CD4-positive, alpha-beta memory T cell (primary cell): ENCODE data around the gene CALML6. TPM values are rescaled to one million over a fixed set of nuclear protein-coding genes. Genes with fewer than 3 reads are reported as not detected.
"Not testable (repeated sequence)": the region's sequence is repeated elsewhere in the genome, so short reads cannot be mapped to it uniquely, and the experiment has no call there.

Experiments
- CTCF ChIA-PET: fragments of 350-600 bp; sonication (Branson Sonifier 250); formaldehyde crosslinking; loops from one replicate; lab custom pipeline; 2021; ENCODE audit warnings: inconsistent platforms; ENCODE audit not compliant: partially characterized antibody; lab: Charles Lee
- POLR2A ChIA-PET: fragments of 350-600 bp; sonication (Branson Sonifier 250); formaldehyde crosslinking; loops from one replicate; lab custom pipeline; 2021; ENCODE audit not compliant: partially characterized antibody; lab: Charles Lee
- DNase-seq, 5 donors: peaks; one replicate each; pipeline versions ENCODE4 v3.0.0 to v3.0.0-alpha.2; 2020 to 2022; ENCODE audit warnings: mixed read lengths in 1 of 5
- H3K27ac ChIP-seq: one replicate; pipeline ENCODE4 v1.7.0; 2013; ENCODE audit warnings: low read depth, low read length
- H3K27me3 ChIP-seq: 2 replicates; pipeline ENCODE4 v1.7.0; 2013; ENCODE audit warnings: mild to moderate bottlenecking, low read length, moderate library complexity; ENCODE audit not compliant: insufficient read depth
- H3K36me3 ChIP-seq: 2 replicates; pipeline ENCODE4 v1.7.0; 2013; ENCODE audit warnings: mild to moderate bottlenecking, low read length, moderate library complexity; ENCODE audit not compliant: insufficient read depth
- H3K4me1 ChIP-seq: 2 replicates; pipeline ENCODE4 v1.7.0; 2013; ENCODE audit warnings: mild to moderate bottlenecking, low read length, moderate library complexity; ENCODE audit not compliant: insufficient read depth
- H3K4me3 ChIP-seq, 2 donors: one replicate each; pipeline ENCODE4 v1.7.0; 2013; ENCODE audit warnings: low read length in 2 of 2, mild to moderate bottlenecking in 1 of 2
- H3K9me3 ChIP-seq, 2 donors: one replicate each; pipeline ENCODE4 v1.7.0; 2013; ENCODE audit warnings: low read length in 2 of 2, control low read depth in 1 of 2; ENCODE audit not compliant: control insufficient read depth in 1 of 2
- H3K27ac Mint-ChIP-seq, 7 donors: one replicate each; pipeline ENCODE4 v1.8.0; 2020 to 2021; ENCODE audit warnings: mixed read lengths in 7 of 7, mild to moderate bottlenecking in 6 of 7, inconsistent platforms in 3 of 7, moderate library complexity in 3 of 7
- H3K27me3 Mint-ChIP-seq, 2 donors: one replicate each; pipeline ENCODE4 v1.8.0; 2020 to 2021; ENCODE audit warnings: mixed read lengths in 2 of 2
- H3K36me3 Mint-ChIP-seq, 2 donors: one replicate each; pipeline ENCODE4 v1.8.0; 2020 to 2021; ENCODE audit warnings: mixed read lengths in 2 of 2, inconsistent platforms in 1 of 2, mild to moderate bottlenecking in 1 of 2
- H3K4me1 Mint-ChIP-seq, 4 donors: one replicate each; pipeline ENCODE4 v1.8.0; 2020 to 2021; ENCODE audit warnings: mixed read lengths in 4 of 4, mild to moderate bottlenecking in 1 of 4
- H3K4me3 Mint-ChIP-seq, 8 donors: one replicate each; pipeline ENCODE4 v1.8.0; 2020 to 2021; ENCODE audit warnings: mixed read lengths in 8 of 8, mild to moderate bottlenecking in 7 of 8, moderate library complexity in 6 of 8, inconsistent platforms in 3 of 8
- H3K9me3 Mint-ChIP-seq, 8 donors: one replicate each; pipeline ENCODE4 v1.8.0; 2020 to 2021; ENCODE audit warnings: mixed read lengths in 8 of 8, mild to moderate bottlenecking in 5 of 8, inconsistent platforms in 3 of 8, moderate library complexity in 1 of 8
- intact Hi-C: fragments of 100-400 bp; cut with micrococcal nuclease; formaldehyde crosslinking; loops from one replicate; pipeline ENCODE4 v1.15.1; 2023
- polyA plus RNA-seq, 2 donors: library from polyadenylated mRNA; unstranded; fragments of 300-500 nt; fragmentation: Illumina TruSeq; gene quantifications; one replicate each; pipeline ENCODE4 v1.2.3, GENCODE V29; 2021
- total RNA-seq, 2 experiments: library from RNA; stranded (reverse); gene quantifications; one replicate each; pipeline ENCODE4 v1.2.3, GENCODE V29; 2021

Gene CALML6
- total and polyA plus RNA-seq, 4 experiments from 2014 or later, result 0.44 to 0.78 TPM; not detected in 2

DNA sequence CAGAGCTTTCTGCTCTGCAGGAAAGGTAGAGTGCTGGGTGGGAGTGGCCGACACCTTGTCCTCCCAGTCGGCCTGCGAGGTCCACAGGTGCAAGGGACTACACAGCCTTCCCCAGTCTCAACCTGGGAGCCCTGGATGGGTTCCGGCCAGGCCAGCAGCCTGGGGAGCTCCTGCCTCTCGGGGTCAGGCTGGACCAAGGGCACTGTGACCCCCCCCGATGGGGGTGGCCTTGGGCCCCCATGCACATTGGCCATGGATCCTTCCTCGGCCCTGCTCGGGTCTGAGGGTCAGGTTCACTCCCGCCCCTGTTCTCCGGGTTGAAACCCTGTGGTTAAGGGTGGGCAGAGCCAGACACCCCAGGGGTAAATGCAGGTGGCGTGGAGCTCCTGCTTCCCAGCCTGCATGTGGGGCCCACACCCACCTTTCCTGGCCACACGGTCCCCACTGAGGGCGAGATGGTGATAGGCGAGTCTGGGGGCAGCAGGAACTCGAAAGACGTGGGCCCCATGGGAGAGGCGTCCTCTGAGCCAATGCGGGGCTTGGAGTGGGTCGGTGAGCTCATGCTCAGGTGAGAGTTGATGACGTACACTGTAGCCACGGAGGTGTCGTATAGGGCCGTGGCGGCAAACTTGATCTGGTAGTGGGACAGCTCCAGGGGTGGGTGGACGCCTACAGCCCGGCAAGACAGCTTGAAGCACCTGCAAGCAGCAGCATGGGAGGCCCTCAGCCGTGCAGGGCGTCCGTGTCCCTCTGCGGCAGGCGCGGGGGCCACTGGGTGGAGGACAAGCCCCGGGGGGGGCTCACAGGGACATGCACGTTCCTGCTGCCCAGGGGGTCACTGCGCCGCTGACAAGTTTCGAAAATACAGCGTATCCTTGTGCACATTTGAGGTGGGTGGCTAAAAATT is 14.8 kb downstream of the CALML6 start:
- H3K36me3 ChIP-seq, result no peaks in the 10 kb centered on the region
- CTCF ChIA-PET, result interaction anchor here (1.5 to 1.9 kb wide), 2 partner anchors 11 to 14 kb away, joined by 3 to 6 read pairs; no protein-coding TSS in a partner anchor
- no peaks in the 10 kb centered on the region for H3K4me1 ChIP-seq
- no peak overlapping the region for H3K27ac ChIP-seq
- no peak overlapping the region for H3K27ac Mint-ChIP-seq
- no peak overlapping the region for H3K4me3 Mint-ChIP-seq
- H3K4me1 Mint-ChIP-seq, result no peaks in the 10 kb centered on the region
- H3K4me3 ChIP-seq, result no peak overlapping the region
- intact Hi-C loops, result no loop called here
- H3K27me3 Mint-ChIP-seq, result no peaks in the 10 kb centered on the region
- no peaks in the 10 kb centered on the region for H3K36me3 Mint-ChIP-seq
- no peak for DNase-seq
- POLR2A ChIA-PET, result no interaction called here
- peaks cover 0 to 3% (median 0%) of the 10 kb centered on the region in 8 donors for H3K9me3 Mint-ChIP-seq
- H3K9me3 ChIP-seq, result no peaks in the 10 kb centered on the region
- no peaks in the 10 kb centered on the region for H3K27me3 ChIP-seq

DNA sequence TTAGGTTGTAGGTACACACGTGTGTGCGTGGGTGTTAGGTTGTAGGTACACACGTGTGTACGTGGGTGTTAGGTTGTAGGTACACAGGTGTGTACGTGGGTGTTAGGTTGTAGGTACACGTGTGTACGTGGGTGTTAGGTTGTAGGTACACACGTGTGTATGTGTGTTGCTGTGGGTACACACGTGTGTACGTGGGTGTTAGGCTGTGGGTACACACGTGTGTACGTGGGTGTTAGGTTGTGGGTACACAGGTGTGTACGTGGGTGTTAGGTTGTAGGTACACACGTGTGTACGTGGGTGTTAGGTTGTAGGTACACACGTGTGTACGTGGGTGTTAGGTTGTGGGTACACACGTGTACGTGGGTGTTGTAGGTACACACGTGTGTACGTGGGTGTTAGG is 19.8 kb downstream of the CALML6 start:
- H3K27me3 ChIP-seq, H3K4me3 ChIP-seq, H3K9me3 ChIP-seq, H3K27ac ChIP-seq, H3K4me1 Mint-ChIP-seq, H3K27me3 Mint-ChIP-seq, H3K27ac Mint-ChIP-seq, DNase-seq, H3K36me3 ChIP-seq, H3K9me3 Mint-ChIP-seq, H3K36me3 Mint-ChIP-seq, H3K4me1 ChIP-seq, H3K4me3 Mint-ChIP-seq, POLR2A ChIA-PET, intact Hi-C loops, CTCF ChIA-PET: not testable (repeated sequence)

DNA sequence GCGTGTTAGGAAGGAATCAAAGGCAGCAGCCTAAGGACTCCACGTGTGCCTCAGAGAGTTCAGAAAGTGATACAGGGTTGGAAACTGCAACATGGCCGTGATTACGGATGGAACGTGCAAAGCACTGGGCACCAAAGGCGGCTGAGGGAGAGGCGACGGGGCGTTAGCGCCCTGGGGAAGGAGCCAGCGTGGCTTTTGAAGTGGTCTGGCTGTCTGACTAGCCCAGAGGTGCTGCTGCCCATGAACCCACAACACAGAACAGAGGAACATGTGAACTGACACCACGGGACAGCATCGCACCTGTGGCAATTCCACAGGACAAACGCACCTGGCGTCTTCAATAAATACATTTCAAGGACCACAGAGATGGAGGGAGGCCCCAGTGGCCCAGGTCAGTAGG is 22.0 kb downstream of the CALML6 start:
- Mint-ChIP-seq H3K27ac (no peak overlapping the region), H3K9me3 (peaks cover 0 to 3% (median 0%) of the 10 kb centered on the region in 8 donors)
- CTCF ChIA-PET, result no interaction called here

DNA sequence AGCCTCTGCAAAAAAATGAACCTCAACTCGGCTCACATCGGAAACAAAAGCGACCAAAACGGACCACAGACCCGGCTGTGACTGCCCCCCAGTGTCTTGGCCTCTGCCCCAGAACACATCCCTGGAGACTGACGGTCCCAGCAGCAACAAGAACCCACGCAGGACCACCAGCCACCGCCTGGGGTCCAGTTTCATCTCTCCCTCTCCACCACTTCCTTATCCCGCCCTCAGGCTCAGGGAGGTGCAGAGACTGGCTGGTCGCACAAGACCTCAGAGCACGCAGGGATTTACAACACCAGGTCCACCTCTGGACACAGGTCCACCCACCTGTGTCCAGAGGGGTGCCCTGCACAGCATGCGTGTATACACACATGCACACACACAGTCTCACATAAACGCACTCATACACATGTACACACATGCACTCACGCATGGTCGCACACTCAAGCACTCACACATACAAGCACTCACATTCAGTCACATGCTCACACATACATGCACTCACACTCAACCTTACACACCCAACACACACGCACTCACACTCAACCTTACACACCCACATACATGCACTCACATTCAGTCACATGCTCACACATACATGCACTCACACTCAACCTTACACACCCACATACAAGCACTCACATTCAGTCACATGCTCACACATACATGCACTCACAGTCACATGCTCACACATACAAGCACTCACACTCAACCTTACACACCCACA is 22.7 kb downstream of the CALML6 start:
- no peak overlapping the region for H3K27ac ChIP-seq
- Mint-ChIP-seq H3K4me1 (no peaks in the 10 kb centered on the region), H3K27ac (no peak overlapping the region), H3K36me3 (no peaks in the 10 kb centered on the region), H3K4me3 (no peak overlapping the region), H3K27me3 (no peaks in the 10 kb centered on the region), H3K9me3 (peaks cover 0 to 3% (median 0%) of the 10 kb centered on the region in 8 donors)
- no peaks in the 10 kb centered on the region for H3K36me3 ChIP-seq
- POLR2A ChIA-PET, result no interaction called here
- intact Hi-C loops, result no loop called here
- H3K9me3 ChIP-seq, result no peaks in the 10 kb centered on the region
- no peak overlapping the region for H3K4me3 ChIP-seq
- no peak for DNase-seq
- CTCF ChIA-PET, result no interaction called here
- H3K4me1 ChIP-seq, result no peaks in the 10 kb centered on the region
- H3K27me3 ChIP-seq, result no peaks in the 10 kb centered on the region

More for the DNA sequence above, 22.0 kb downstream of the CALML6 start:
- POLR2A ChIA-PET, result no interaction called here
- Histone ChIP-seq H3K9me3 (no peaks in the 10 kb centered on the region), H3K36me3 (no peaks in the 10 kb centered on the region), H3K27me3 (no peaks in the 10 kb centered on the region), H3K4me3 (no peak overlapping the region), H3K27ac (no peak overlapping the region), H3K4me1 (no peaks in the 10 kb centered on the region)
- H3K4me3 Mint-ChIP-seq, result no peak overlapping the region
- no peaks in the 10 kb centered on the region for H3K36me3 Mint-ChIP-seq
- no peaks in the 10 kb centered on the region for H3K27me3 Mint-ChIP-seq
- H3K4me1 Mint-ChIP-seq, result no peaks in the 10 kb centered on the region
- intact Hi-C loops, result no loop called here
- DNase-seq, result no peak

DNA sequence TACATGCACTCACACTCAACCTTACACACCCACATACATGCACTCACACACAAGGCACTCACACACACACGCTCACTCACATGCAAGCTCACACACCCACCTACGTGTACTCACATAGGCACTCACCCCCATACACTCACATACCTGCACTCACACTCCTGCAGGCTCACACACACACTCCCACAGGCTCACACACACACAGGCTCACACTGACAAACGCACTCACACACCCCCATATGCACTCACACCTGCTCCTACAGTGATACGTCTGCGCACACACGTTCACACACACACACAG is 23.2 kb downstream of the CALML6 start:
- intact Hi-C loops, result no loop called here
- Histone ChIP-seq H3K4me1 (no peaks in the 10 kb centered on the region), H3K27me3 (no peaks in the 10 kb centered on the region), H3K27ac (no peak overlapping the region), H3K9me3 (no peaks in the 10 kb centered on the region), H3K4me3 (no peak overlapping the region), H3K36me3 (no peaks in the 10 kb centered on the region)
- no peak for DNase-seq
- Mint-ChIP-seq H3K9me3 (peaks cover 0 to 3% (median 0%) of the 10 kb centered on the region in 8 donors), H3K36me3 (no peaks in the 10 kb centered on the region), H3K27ac (no peak overlapping the region), H3K4me1 (no peaks in the 10 kb centered on the region), H3K27me3 (no peaks in the 10 kb centered on the region), H3K4me3 (no peak overlapping the region)
- CTCF ChIA-PET, result no interaction called here
- POLR2A ChIA-PET, result no interaction called here

DNA sequence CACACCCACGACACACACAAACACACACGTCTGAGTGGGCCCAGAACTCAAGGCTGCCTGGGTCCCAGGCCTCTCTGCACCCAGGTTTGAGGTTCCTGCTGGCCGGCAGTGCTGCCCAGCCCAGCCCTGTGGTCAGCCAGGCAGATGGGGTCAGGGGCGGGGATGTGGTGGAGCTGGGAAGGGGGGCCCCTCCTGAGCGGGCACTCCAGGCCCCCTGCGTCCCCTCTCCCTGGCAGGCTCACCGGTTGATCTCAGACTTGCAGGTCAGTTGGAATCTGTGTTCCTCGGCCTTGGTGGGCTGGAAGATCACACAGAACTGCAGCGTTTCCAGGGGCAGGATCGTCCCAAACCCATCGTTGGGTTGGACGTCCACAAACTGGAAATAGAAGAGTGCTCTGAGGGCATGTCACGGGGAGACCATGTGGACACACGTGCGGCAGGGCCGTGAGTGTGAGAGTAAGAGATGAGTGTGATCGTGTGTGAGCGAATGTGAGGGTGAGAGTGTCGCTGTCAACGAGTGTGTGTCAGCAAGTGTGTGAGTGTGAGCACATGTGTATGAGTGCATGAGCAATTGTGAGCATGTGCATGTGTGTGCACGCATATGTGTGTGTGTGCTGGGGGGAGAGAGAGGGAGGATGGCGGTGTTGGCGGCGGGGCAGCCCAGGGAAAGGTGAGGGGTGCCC is 23.7 kb downstream of the CALML6 start:
- Mint-ChIP-seq H3K27me3 (peaks cover 0 to under 1% of the 10 kb centered on the region in 2 donors), H3K4me1 (peaks cover 0 to 1% (median under 1%) of the 10 kb centered on the region in 4 donors), H3K4me3 (no peak overlapping the region), H3K27ac (no peak overlapping the region), H3K36me3 (no peaks in the 10 kb centered on the region), H3K9me3 (peaks cover 0 to 3% (median 0%) of the 10 kb centered on the region in 8 donors)
- CTCF ChIA-PET, result no interaction called here
- Histone ChIP-seq H3K4me3 (no peak overlapping the region), H3K9me3 (no peaks in the 10 kb centered on the region), H3K27me3 (no peaks in the 10 kb centered on the region), H3K36me3 (no peaks in the 10 kb centered on the region), H3K27ac (no peak overlapping the region), H3K4me1 (no peaks in the 10 kb centered on the region)
- POLR2A ChIA-PET, result no interaction called here
- intact Hi-C loops, result no loop called here
- DNase-seq, result no peak
